HepG2 (cell line): ENCODE measurements around the gene OR2W1. TPM values are rescaled to one million over a fixed set of nuclear protein-coding genes. Genes with fewer than 3 reads are reported as not detected.

Source experiments
- ATAC-seq: fragments of 200-7000 bp; cut with Tn5 transposase; 3 replicates; pipeline ENCODE4 v1.9.1; 2020; ENCODE audit warnings: mild to moderate bottlenecking, moderate library complexity
- BruUV-seq: library from RNA; stranded (reverse); fragments of 400-500 nt; replicated peaks from 2 replicates; lab custom pipeline; 2021; lab: Mats Ljungman, UMichigan
- CTCF ChIA-PET: fragments of 300-600 bp; formaldehyde crosslinking; extraction: SDS; loops from one replicate; lab custom pipeline; 2021; ENCODE audit warnings: low total read pairs, inconsistent platforms, low intra/inter-chr PET ratio; lab: Yijun Ruan, JAX
- POLR2A ChIA-PET: fragments of 350-600 bp; sonication (Branson Sonifier 250); formaldehyde crosslinking; loops from one replicate; lab custom pipeline; 2020; ENCODE audit warnings: antibody characterized with exemption, inconsistent platforms; lab: Yijun Ruan, JAX
- DNase-seq: peaks from one replicate; pipeline ENCODE4 v3.0.0-alpha.2; 2015; ENCODE audit warnings: low spot score
- FAIRE-seq: peaks from 3 replicates; lab custom pipeline; 2011; peaks lifted over from hg19 to GRCh38; lab: Jason Lieb, UNC
- H2AFZ ChIP-seq: one replicate; pipeline ENCODE4 v1.6.1; 2011; ENCODE audit warnings: low read length, inconsistent platforms
- H3K27ac ChIP-seq: fragments of 300-600 bp; 3 replicates; pipeline ENCODE4 v1.8.0; 2011; ENCODE audit warnings: mixed run types, mild to moderate bottlenecking, mixed read lengths, low read length, inconsistent platforms; ENCODE audit not compliant: insufficient read depth; ENCODE audit errors: extremely low read length
- H3K27me3 ChIP-seq, 2 experiments: fragments of 200-600 bp in 1 of 2; 2 replicates in 1 of 2; 3 replicates in 1 of 2; pipeline versions ENCODE4 v1.6.0 to v1.8.0; 2011; ENCODE audit warnings: low read length in 2 of 2, mild to moderate bottlenecking in 2 of 2, moderate library complexity in 2 of 2, inconsistent platforms in 1 of 2; ENCODE audit not compliant: insufficient read depth in 2 of 2, control insufficient read depth in 1 of 2
- H3K36me3 ChIP-seq, 2 experiments: fragments of 200-600 bp in 1 of 2; replicated peaks in 1 of 2; 2 replicates in 1 of 2; 3 replicates in 1 of 2; pipeline versions ENCODE4 v1.5.1 to v1.8.0; 2011; ENCODE audit warnings: low read length in 2 of 2, inconsistent platforms in 1 of 2; ENCODE audit not compliant: insufficient read depth in 2 of 2, control insufficient read depth in 1 of 2
- H3K4me1 ChIP-seq: 2 replicates; pipeline ENCODE4 v1.5.1; 2012; ENCODE audit warnings: low read length, inconsistent platforms; ENCODE audit not compliant: insufficient read depth
- H3K4me2 ChIP-seq: 2 replicates; pipeline ENCODE4 v1.6.0; 2011; ENCODE audit warnings: low read depth, low read length, inconsistent platforms
- H3K4me3 ChIP-seq, 3 experiments: fragments of 200-600 bp in 1 of 3; sonication (generic), shearing (Covaris generic) in 1 of 3; replicated peaks in 1 of 3; 2 replicates each; pipeline ENCODE4 v1.5.1; 2011 to 2016; ENCODE audit warnings: low read length in 3 of 3, inconsistent platforms in 2 of 3, low read depth in 2 of 3, mild to moderate bottlenecking in 2 of 3, control low read depth in 1 of 3, mixed read lengths in 1 of 3; ENCODE audit not compliant: insufficient read depth in 1 of 3
- H3K79me2 ChIP-seq: one replicate; pipeline ENCODE4 v1.6.1; 2011; ENCODE audit warnings: low read length, inconsistent platforms; ENCODE audit not compliant: insufficient read depth
- H3K9ac ChIP-seq: 2 replicates; pipeline ENCODE4 v1.6.0; 2011; ENCODE audit warnings: mild to moderate bottlenecking, low read depth, low read length, inconsistent platforms; ENCODE audit not compliant: insufficient read depth
- H3K9me3 ChIP-seq: 2 replicates; pipeline ENCODE4 v1.5.1; 2012; ENCODE audit warnings: mild to moderate bottlenecking, low read length
- H4K20me1 ChIP-seq: 2 replicates; pipeline ENCODE4 v1.6.0; 2011; ENCODE audit warnings: inconsistent platforms, mild to moderate bottlenecking, low read length, moderate library complexity; ENCODE audit not compliant: insufficient read depth
- ATF1 ChIP-seq: IDR thresholded peaks from 2 replicates; pipeline ENCODE4 v1.6.1; 2016; ENCODE audit warnings: mild to moderate bottlenecking, control low read depth
- ETS1 ChIP-seq: sonication (generic); formaldehyde crosslinking; IDR thresholded peaks from 2 replicates; pipeline ENCODE4 v1.4.0; 2020; ENCODE audit warnings: missing genetic modification reagents
- FOSL1 ChIP-seq: sonication (generic); formaldehyde crosslinking; IDR thresholded peaks from 2 replicates; pipeline ENCODE4 v1.9.0; 2021; ENCODE audit warnings: missing genetic modification reagents, borderline replicate concordance
- KIAA2018 ChIP-seq: sonication (generic); formaldehyde crosslinking; IDR thresholded peaks from 2 replicates; pipeline ENCODE4 v1.5.0; 2020; ENCODE audit warnings: mild to moderate bottlenecking, missing genetic modification reagents, borderline replicate concordance
- NCOA5 ChIP-seq: sonication (generic); formaldehyde crosslinking; IDR thresholded peaks from 2 replicates; pipeline ENCODE4 v1.4.0; 2020; ENCODE audit warnings: missing genetic modification reagents
- NRL ChIP-seq: sonication (generic); formaldehyde crosslinking; IDR thresholded peaks from 2 replicates; pipeline ENCODE4 v1.5.0; 2020; ENCODE audit warnings: missing genetic modification reagents, mild to moderate bottlenecking, moderate library complexity, borderline replicate concordance
- POLR2G ChIP-seq: fragments of 200-400 bp; formaldehyde crosslinking; IDR thresholded peaks from 2 replicates; pipeline ENCODE4 v1.6.1; 2018; ENCODE audit warnings: mild to moderate bottlenecking, low read depth, low read length, moderate library complexity
- ZNF367 ChIP-seq: sonication (generic); formaldehyde crosslinking; IDR thresholded peaks from 2 replicates; pipeline ENCODE4 v1.4.0; 2020; ENCODE audit warnings: missing genetic modification reagents, borderline replicate concordance
- ZNF451 ChIP-seq: sonication (generic); formaldehyde crosslinking; IDR thresholded peaks from 2 replicates; pipeline ENCODE4 v1.5.0; 2020; ENCODE audit warnings: mild to moderate bottlenecking, missing genetic modification reagents
- ZNF598 ChIP-seq: sonication (generic); formaldehyde crosslinking; IDR thresholded peaks from 2 replicates; pipeline ENCODE4 v1.5.1; 2020; ENCODE audit warnings: mild to moderate bottlenecking, missing genetic modification reagents, borderline replicate concordance
- ZNF720 ChIP-seq: sonication (generic); formaldehyde crosslinking; IDR thresholded peaks from 2 replicates; pipeline ENCODE4 v1.4.0; 2020; ENCODE audit warnings: missing genetic modification reagents
- WGBS: methylation state at CpG from one replicate; pipeline ENCODE4 v1.1.6; 2017; ENCODE audit warnings: low lambda C conversion rate; 5-methylcytosine and 5-hydroxymethylcytosine counted together
- in situ Hi-C: cut with HindIII; loops from 2 replicates; pipeline ENCODE4 v1.10.0; 2017; ENCODE audit warnings: low pct_unique_long_range_greater_than_20kb; ENCODE audit not compliant: extremely low pct_ligation_motif_present
- intact Hi-C: fragments of 100-400 bp; cut with micrococcal nuclease; formaldehyde crosslinking; loops from one replicate; pipeline ENCODE4 v1.10.0; 2022; ENCODE audit not compliant: unreplicated experiment
- polyA plus RNA-seq, 8 experiments: library from polyadenylated mRNA; depleted of rRNA in 3 of 8; stranded (reverse) in 7 of 8; unstranded in 1 of 8; fragments of >200 nt; fragmentation: Illumina TruSeq in 4 of 8; extraction: Trizol in 4 of 8; gene quantifications; 2 replicates each; pipeline versions ENCODE4 v1.2.1 to v1.2.3, GENCODE V29; 2011 to 2016; ENCODE audit warnings: low read depth in 4 of 8, missing spikeins in 1 of 8, mixed read lengths in 1 of 8; ENCODE audit not compliant: insufficient read depth in 1 of 8
- total RNA-seq, 5 experiments: library from RNA; depleted of rRNA; stranded (reverse); fragments of >200 nt; fragmentation: Illumina TruSeq; extraction: Trizol; gene quantifications; 2 replicates each; pipeline ENCODE4 v1.2.3, GENCODE V29; 2016; ENCODE audit warnings: low read depth in 1 of 5
- TF ChIP-seq, protein P1 (sequence below): sonication (generic); formaldehyde crosslinking; IDR thresholded peaks from 2 replicates; pipeline ENCODE4 v1.4.0; 2020; ENCODE audit warnings: missing genetic modification reagents

Gene OR2W1
- total and polyA plus RNA-seq, 2 of the 13 experiments (the other 11 are each of a cell fraction or from before 2014, with no cell fraction given) = not detected

DNA sequence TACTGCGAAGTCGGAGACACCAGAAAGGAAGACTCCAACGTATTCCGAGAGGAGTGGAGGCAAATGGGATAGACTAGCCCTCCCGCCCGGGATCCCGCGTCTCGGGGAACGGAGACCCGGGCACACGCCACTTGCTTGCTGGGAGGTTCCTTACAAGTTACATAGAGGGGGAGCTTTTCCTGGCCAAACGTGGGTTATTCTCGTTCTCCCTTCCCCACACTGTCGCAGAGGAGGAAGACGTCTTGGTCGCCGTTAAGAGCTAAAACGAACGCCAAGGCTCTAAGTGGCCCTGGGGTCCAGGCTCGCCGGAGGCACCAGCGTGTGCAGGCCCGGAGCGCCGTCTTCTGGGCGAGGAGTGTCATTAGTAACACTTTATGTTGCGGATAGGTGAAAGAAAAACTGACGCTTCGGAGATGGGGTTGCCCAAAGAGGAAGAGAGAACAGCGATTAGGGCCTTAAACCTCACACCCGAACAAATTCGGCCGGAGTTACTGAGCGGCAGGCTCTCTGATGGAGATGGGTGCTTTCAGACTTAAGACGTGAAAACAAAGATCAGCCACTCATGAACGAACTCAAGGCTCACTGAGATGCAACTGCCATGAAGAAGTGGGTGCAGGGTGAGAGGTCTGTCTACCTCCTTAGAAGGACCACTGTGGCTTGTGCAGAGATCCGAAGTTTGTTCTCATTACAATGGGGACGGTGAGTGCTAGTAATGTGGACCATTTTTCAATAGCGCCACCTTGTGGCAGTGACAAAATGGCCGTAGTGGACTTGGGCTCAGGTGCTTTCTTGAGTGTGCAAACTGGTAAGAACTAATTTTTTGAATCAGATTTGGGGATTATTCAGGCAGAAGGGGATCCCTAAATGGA is 28.2 kb downstream of the OR2W1 start:
- Histone ChIP-seq H3K36me3 (no peaks in the 10 kb centered on the region), H4K20me1 (no peaks in the 10 kb centered on the region), H3K9ac (peak overlapping the region; percentile 59), H3K27ac (peak overlapping the region; percentile 15), H3K4me1 (peaks cover 22% of the 10 kb centered on the region), H2AFZ (peak overlapping the region; percentile 99), H3K79me2 (no peaks in the 10 kb centered on the region), H3K27me3 (no peaks in the 10 kb centered on the region; a peak in 2 of 5 replicates), H3K4me2 (peak overlapping the region; percentile 98), H3K4me3 (peak overlapping the region; percentile 67 to 82 (median 70)), H3K9me3 (no peaks in the 10 kb centered on the region)
- ATAC-seq (peak; percentile 90), DNase-seq (peak; percentile 80), FAIRE-seq (peak; percentile 89)
- 1% methylated on average over 40 of the region's 41 CpGs for WGBS
- BruUV-seq = no TSS peak
- in situ Hi-C loops (loop anchor here (5.0 to 10.0 kb wide), 4 partner anchors 74 to 332 kb away; no protein-coding TSS in a partner anchor), intact Hi-C loops (loop anchor here (1.0 to 5.0 kb wide), 6 partner anchors 34 to 330 kb away; no protein-coding TSS in a partner anchor)
- ChIA-PET POLR2A (interaction anchor here (1.0 to 2.7 kb wide), 9 partner anchors 31 to 179 kb away, joined by 3 to 17 read pairs (median 9); partner anchors contain the start of gene TRIM27), CTCF (interaction anchor here (0.6 to 3.5 kb wide), 13 partner anchors 31 to 572 kb away, joined by 3 to 84 read pairs (median 6); no protein-coding TSS in a partner anchor)
- TF ChIP-seq ATF1 (CRISPR knock-in tag) (no peak), ETS1 (CRISPR knock-in tag) (peak; percentile 63; the same call in 1 of the 2 replicates), ZNF451 (CRISPR knock-in tag) (0 out of 2 replicates have a peak, but pooled peaks have one; percentile 44), ZNF367 (CRISPR knock-in tag) (no peak), NCOA5 (CRISPR knock-in tag) (no peak), FOSL1 (no peak), ZNF598 (CRISPR knock-in tag) (peak; percentile 88; the same call in 1 of the 2 replicates), ZNF720 (CRISPR knock-in tag) (no peak), POLR2G (no peak), NRL (CRISPR knock-in tag) (peak; percentile 81; the same call in 1 of the 2 replicates), KIAA2018 (CRISPR knock-in tag) (no peak)
- TF ChIP-seq, protein P1, sequence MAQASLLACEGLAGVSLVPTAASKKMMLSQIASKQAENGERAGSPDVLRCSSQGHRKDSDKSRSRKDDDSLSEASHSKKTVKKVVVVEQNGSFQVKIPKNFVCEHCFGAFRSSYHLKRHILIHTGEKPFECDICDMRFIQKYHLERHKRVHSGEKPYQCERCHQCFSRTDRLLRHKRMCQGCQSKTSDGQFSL (CRISPR knock-in tag) = 0 out of 2 replicates have a peak, but pooled peaks have one; percentile 16
